Epidermal melanocyte (primary cell): ENCODE measurements around the gene DCD.
"Not testable (repeated sequence)": the region's sequence is repeated elsewhere in the genome, so short reads cannot be mapped to it uniquely, and the experiment has no call there.

Experiments used
- DNase-seq: peaks from one replicate; pipeline ENCODE4 v3.0.0; 2011; ENCODE audit warnings: low spot score; ENCODE audit not compliant: insufficient read length

DCD gene

GRCh38 chr12:54648265-54648664 is at the start of gene DCD:
Gene DCD (minus strand): TSS chr12:54648365. CDS start chr12:54648303, 62 bp downstream.
- no peak for DNase-seq

GRCh38 chr12:54697851-54698250 is 49.7 kb upstream of the DCD start:
- no peak for DNase-seq

- no peak for DNase-seq
These were observed 44.2 kb upstream of the DCD start for GRCh38 chr12:54692353-54692752.

- DNase-seq = no peak
These were observed 41.8 kb upstream of the DCD start for GRCh38 chr12:54689984-54690383.

GRCh38 chr12:54689034-54689372 is 40.8 kb upstream of the DCD start:
- no peak for DNase-seq

- no peak for DNase-seq
These were observed 40.3 kb upstream of the DCD start for GRCh38 chr12:54688309-54689033.

GRCh38 chr12:54684636-54685630 is 36.8 kb upstream of the DCD start:
- no peak for DNase-seq

- no peak for DNase-seq
These were observed 35.2 kb upstream of the DCD start for GRCh38 chr12:54683398-54683797.

- DNase-seq = no peak
These were observed 34.5 kb upstream of the DCD start for GRCh38 chr12:54682674-54683073.

GRCh38 chr12:54680374-54680773 is 32.2 kb upstream of the DCD start:
- DNase-seq = no peak

- no peak for DNase-seq
These were observed 30.0 kb upstream of the DCD start for GRCh38 chr12:54678131-54678530.

GRCh38 chr12:54667945-54668344 is 19.8 kb upstream of the DCD start:
- no peak for DNase-seq

- DNase-seq = no peak
These were observed 17.8 kb upstream of the DCD start for GRCh38 chr12:54666008-54666407.

- not testable (repeated sequence) for DNase-seq
These were observed 17.0 kb upstream of the DCD start for GRCh38 chr12:54665022-54665635.

GRCh38 chr12:54663603-54664002 is 15.4 kb upstream of the DCD start:
- no peak for DNase-seq

- no peak for DNase-seq
These were observed 13.9 kb upstream of the DCD start for GRCh38 chr12:54662026-54662425.

GRCh38 chr12:54661048-54661447 is 12.9 kb upstream of the DCD start:
- DNase-seq = no peak

GRCh38 chr12:54660320-54660962 is 12.3 kb upstream of the DCD start:
- no peak for DNase-seq

- DNase-seq = no peak
These were observed 10.4 kb upstream of the DCD start for GRCh38 chr12:54658306-54659264.

GRCh38 chr12:54657105-54657607 is 9.0 kb upstream of the DCD start:
- DNase-seq = no peak
